Psoas muscle (tissue), 8 donors: Measurements from ENCODE around the gene KLHL29. TPM values are rescaled to one million over a fixed set of nuclear protein-coding genes. Genes with fewer than 3 reads are reported as not detected.

Source experiments
- ATAC-seq, 4 donors: fragments of 200-7000 bp; cut with Tn5 transposase; one replicate each; pipeline ENCODE4 v1.9.1; 2020; ENCODE audit warnings: moderate library complexity in 3 of 4, mild to moderate bottlenecking in 2 of 4
- DNase-seq, 2 donors: peaks; one replicate each; pipeline ENCODE4 v3.0.0-alpha.2; 2020
- H3K27ac ChIP-seq: fragments of 200-600 bp; one replicate; pipeline ENCODE4 v1.8.0; 2022
- H3K27me3 ChIP-seq, 3 donors: fragments of 200-600 bp in 1 of 3; one replicate each; pipeline versions ENCODE4 v1.6.1 to v1.8.0; 2013 to 2022; ENCODE audit warnings: low read length in 2 of 3, mild to moderate bottlenecking in 2 of 3, moderate library complexity in 1 of 3; ENCODE audit not compliant: insufficient read depth in 3 of 3
- H3K36me3 ChIP-seq, 2 donors: fragments of 200-600 bp in 1 of 2; one replicate each; pipeline versions ENCODE4 v1.6.1 to v1.8.0; 2013 to 2022; ENCODE audit warnings: low read depth in 1 of 2, mild to moderate bottlenecking in 1 of 2, moderate library complexity in 1 of 2; ENCODE audit not compliant: insufficient read depth in 1 of 2
- H3K4me1 ChIP-seq: fragments of 200-600 bp; one replicate; pipeline ENCODE4 v1.8.0; 2022
- H3K4me3 ChIP-seq: fragments of 200-600 bp; one replicate; pipeline ENCODE4 v1.8.0; 2022; ENCODE audit warnings: mild to moderate bottlenecking
- H3K9me3 ChIP-seq: fragments of 200-600 bp; one replicate; pipeline ENCODE4 v1.8.0; 2022
- WGBS, 3 donors: extraction: QIAGEN DNeasy Blood & Tissue Kit; methylation state at CpG; one replicate each; pipeline versions ENCODE4 v1.1.6 to v1.1.7; 2013; 5-methylcytosine and 5-hydroxymethylcytosine counted together
- intact Hi-C, 2 donors: fragments of 100-400 bp; cut with DNase I; formaldehyde crosslinking; loops; one replicate each; pipeline versions ENCODE4 v1.11.0 to v1.14.2; 2022
- polyA plus RNA-seq, 3 donors: library from polyadenylated mRNA; stranded (reverse); fragments of 200-250 nt; gene quantifications; one replicate each; pipeline ENCODE4 v1.2.3, GENCODE V29; 2013
- total RNA-seq, 4 donors: library from RNA; stranded (reverse); fragmentation: NEBNext Ultra II Directional in 2 of 4; extraction: Animal tissue kit (Norgen Biotek cat#: 25700) in 2 of 4; gene quantifications; one replicate each; pipeline versions ENCODE4 v1.2.1 to v1.2.4, GENCODE V29; 2021 to 2023
- TF ChIP-seq, protein P1 (sequence below): fragments of 200-600 bp; IDR thresholded peaks from one replicate; pipeline ENCODE4 v1.8.0; 2022; ENCODE audit warnings: antibody characterized with exemption
- donor health status: healthy with polysubstance abuse.
- donor health status: DM: no; HTN: no; CAD: no; lungs with moderate emphysema.
- donor health status: Bipolar disorder and iron deficiency.
- donor health status: healthy.
- donor health status: DM: yes; HTN: yes; CAD: no.
- donor health status: DM: no; HTN: no; CAD: no.
- donor health status: DM: no; HTN: no; CAD: no.
- donor health status: DM: yes; HTN: yes; CAD: no.

Gene KLHL29
- total and polyA plus RNA-seq, 7 donors = 4.4 to 14.1 (median 6.8) TPM

DNA sequence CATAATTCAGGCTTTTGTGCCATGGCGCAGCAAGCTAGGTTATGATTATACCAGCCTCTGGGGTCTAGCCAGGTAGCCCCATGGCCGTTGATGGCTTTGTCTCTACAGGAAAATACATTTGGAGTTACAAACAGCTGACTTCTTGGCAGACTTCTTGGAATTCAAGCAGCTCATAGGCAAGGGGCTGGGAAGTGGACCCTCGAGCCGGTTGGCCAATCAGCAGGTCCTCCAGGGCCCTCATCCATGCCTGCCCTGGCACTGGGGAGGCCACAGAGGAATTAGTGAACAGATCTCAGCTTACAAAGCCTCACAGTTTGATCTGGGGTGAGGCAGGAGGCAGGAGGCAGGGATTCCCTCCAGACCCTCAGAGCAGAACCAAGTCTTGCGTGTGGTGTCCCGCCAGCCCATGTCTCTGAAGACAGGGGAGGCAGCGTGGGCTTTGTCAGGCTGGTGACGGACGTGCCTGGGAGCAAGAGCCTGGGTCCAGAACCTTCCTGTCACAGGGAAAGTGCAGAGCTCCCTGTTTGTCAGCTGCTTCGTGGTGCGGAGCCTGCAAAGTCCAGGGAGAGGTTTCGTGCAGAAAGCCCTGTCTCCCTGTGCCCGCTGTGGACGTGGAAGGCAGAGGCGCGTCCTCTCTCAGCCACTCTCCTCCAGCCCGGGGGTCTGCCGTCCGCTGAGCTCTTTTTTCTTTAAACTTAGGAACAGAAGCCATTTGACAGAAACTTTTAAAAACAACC, 131.7 kb downstream of the KLHL29 start:
- Histone ChIP-seq H3K27ac (peak overlapping the region; percentile 88), H3K27me3 (no peaks in the 10 kb centered on the region), H3K9me3 (no peaks in the 10 kb centered on the region), H3K36me3 (peaks cover 0 to 4% of the 10 kb centered on the region in 2 donors), H3K4me3 (no peak overlapping the region), H3K4me1 (peaks cover 64% of the 10 kb centered on the region)
- ATAC-seq (no peak), DNase-seq (peak in 1 of 2 donors; percentile 9)
- intact Hi-C loops = loop anchor here in 1 of 2 donors (5.0 to 10.0 kb wide), 2 partner anchors 89 to 238 kb away; no protein-coding TSS in a partner anchor
- 90 to 91% (median 90%) methylated on average over 19 of the region's 19 CpGs for WGBS, 3 donors
- TF ChIP-seq, protein P1, sequence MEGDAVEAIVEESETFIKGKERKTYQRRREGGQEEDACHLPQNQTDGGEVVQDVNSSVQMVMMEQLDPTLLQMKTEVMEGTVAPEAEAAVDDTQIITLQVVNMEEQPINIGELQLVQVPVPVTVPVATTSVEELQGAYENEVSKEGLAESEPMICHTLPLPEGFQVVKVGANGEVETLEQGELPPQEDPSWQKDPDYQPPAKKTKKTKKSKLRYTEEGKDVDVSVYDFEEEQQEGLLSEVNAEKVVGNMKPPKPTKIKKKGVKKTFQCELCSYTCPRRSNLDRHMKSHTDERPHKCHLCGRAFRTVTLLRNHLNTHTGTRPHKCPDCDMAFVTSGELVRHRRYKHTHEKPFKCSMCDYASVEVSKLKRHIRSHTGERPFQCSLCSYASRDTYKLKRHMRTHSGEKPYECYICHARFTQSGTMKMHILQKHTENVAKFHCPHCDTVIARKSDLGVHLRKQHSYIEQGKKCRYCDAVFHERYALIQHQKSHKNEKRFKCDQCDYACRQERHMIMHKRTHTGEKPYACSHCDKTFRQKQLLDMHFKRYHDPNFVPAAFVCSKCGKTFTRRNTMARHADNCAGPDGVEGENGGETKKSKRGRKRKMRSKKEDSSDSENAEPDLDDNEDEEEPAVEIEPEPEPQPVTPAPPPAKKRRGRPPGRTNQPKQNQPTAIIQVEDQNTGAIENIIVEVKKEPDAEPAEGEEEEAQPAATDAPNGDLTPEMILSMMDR = no peak

DNA sequence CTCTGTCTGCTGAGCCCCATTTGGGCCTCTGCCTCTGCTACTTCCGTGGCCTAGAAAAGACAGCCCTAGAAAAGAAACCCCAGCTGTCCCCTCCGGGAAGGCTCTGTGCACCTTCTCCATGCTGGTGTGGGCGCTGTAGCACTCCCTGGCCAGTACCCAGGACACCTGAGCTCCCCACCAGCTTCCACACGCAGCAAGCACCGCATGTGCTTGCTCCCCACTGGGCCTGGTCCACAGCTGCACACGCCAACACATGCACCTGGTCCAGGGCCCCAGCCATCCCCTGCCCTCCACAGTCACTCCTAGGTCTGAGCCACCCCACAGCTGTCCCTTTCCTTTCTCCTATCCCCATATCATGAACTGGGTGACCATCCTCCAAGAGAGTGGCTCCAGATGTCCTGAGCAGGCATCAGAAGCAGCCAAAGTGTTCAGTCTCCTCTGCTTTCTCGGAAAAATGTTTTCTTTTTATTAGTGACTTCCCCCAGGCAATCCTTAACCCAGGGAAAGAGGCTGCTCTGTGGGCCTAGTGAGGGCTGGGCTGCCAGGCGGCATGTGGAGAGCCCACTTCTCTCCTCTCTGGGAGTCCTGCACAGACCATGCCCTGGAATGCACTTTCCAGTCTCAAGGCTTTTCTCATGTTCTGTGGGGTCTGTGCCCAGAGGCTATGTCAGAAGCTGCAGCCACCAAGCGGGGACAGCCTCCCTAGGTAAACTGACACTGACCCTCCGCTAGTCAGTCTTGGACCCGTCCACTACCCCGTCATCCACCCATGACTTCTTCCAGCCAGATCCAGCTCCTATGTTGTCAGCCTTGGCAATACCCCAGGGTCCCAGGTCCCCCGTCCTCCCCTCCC, 133.7 kb downstream of the KLHL29 start:
- Histone ChIP-seq H3K36me3 (no peaks in the 10 kb centered on the region), H3K4me3 (no peak overlapping the region), H3K4me1 (peaks cover 62% of the 10 kb centered on the region), H3K9me3 (no peaks in the 10 kb centered on the region), H3K27ac (peak overlapping the region; percentile 88), H3K27me3 (no peaks in the 10 kb centered on the region)
- WGBS, 3 donors = 31 to 38% (median 36%) methylated on average over 13 of the region's 13 CpGs
- DNase-seq (peak in 1 of 2 donors; percentile 68), ATAC-seq (peak; percentile 23 to 74 (median 66))
- intact Hi-C loops = loop anchor here (1.0 to 10.0 kb wide), 3 partner anchors 46 to 236 kb away; no protein-coding TSS in a partner anchor
- TF ChIP-seq, protein P1 = no peak

DNA sequence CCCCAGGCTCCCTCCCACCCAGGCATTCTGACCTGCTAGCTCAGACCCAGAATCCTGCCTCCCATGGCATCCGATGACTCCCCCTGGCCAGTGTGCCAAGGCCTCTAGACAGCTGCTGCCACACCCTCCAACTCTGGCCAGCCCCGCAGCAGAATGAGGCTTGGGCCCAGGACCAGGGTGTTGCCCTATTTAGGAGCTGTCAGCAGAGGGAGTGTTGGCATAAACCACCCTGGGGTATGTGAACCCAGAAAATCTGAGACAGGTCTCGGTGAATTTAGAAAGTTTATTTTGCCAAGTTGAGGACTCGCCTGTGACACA, 134.3 kb downstream of the KLHL29 start:
- DNase-seq (peak; percentile 83 to 96), ATAC-seq (peak; percentile 80 to 87 (median 82))
- TF ChIP-seq, protein P1 = peak; percentile 30
- intact Hi-C loops = loop anchor here (1.0 to 10.0 kb wide), 3 partner anchors 45 to 236 kb away; no protein-coding TSS in a partner anchor
- no peaks in the 10 kb centered on the region for H3K36me3 ChIP-seq
- no peaks in the 10 kb centered on the region for H3K9me3 ChIP-seq
- no peaks in the 10 kb centered on the region for H3K27me3 ChIP-seq
- H3K4me3 ChIP-seq = peak overlapping the region; percentile 39
- 28 to 32% (median 28%) methylated on average over 4 of the region's 4 CpGs for WGBS, 3 donors
- H3K4me1 ChIP-seq = peaks cover 61% of the 10 kb centered on the region
- peak overlapping the region; percentile 88 for H3K27ac ChIP-seq

DNA sequence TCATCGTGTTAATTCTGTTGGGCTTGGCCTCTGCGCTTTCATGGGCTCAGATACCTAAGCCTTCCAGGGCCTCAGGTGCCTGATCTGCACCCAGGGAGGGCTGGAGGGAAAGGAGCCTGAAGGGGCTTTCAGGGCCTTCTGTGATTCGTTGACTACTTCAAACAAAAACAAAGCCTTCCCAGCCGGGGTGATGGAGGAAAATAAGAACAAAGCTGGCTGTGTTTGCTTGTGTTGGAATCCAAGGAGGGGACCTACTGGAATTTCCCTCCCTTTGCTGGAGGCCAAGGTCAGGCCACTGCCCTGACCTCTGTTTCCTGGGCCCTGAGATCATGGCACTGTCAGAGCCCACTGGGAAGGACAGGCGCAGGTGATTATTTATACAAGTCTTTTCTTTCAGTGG, 135.3 kb downstream of the KLHL29 start:
- DNase-seq = peak in 1 of 2 donors; percentile 6
- Histone ChIP-seq H3K27ac (peak overlapping the region; percentile 88), H3K9me3 (no peaks in the 10 kb centered on the region), H3K36me3 (no peaks in the 10 kb centered on the region), H3K4me1 (peaks cover 60% of the 10 kb centered on the region), H3K4me3 (peak overlapping the region; percentile 39), H3K27me3 (no peaks in the 10 kb centered on the region)
- TF ChIP-seq, protein P1 = no peak
- ATAC-seq = no peak
- 69 to 84% (median 83%) methylated on average over 5 of the region's 5 CpGs for WGBS, 3 donors
- intact Hi-C loops = loop anchor here in 1 of 2 donors (5.0 kb wide), 1 partner anchor 227 kb away; no protein-coding TSS in a partner anchor
